Smooth muscle cell (in vitro differentiated cells): Measurements from ENCODE around the gene DENND1C. TPM values are rescaled to one million over a fixed set of nuclear protein-coding genes. Genes with fewer than 3 reads are reported as not detected.

Source experiments
- DNase-seq: peaks from one replicate; lab custom pipeline; 2025; ENCODE audit not compliant: unreplicated experiment; lab: John Stamatoyannopoulos, UW
- H2AFZ ChIP-seq: fragments of 200-600 bp; sonication (generic); 2 replicates; pipeline ENCODE4 v1.6.0; 2016; ENCODE audit warnings: antibody characterized with exemption, low read depth, mild to moderate bottlenecking
- H3F3A ChIP-seq: fragments of 200-600 bp; sonication (generic); 2 replicates; pipeline ENCODE4 v1.6.0; 2017; ENCODE audit warnings: antibody characterized with exemption, low read depth
- H3K27ac ChIP-seq: fragments of 200-600 bp; sonication (generic); 2 replicates; pipeline ENCODE4 v1.5.1; 2016; ENCODE audit warnings: low read depth, mild to moderate bottlenecking
- H3K27me3 ChIP-seq: fragments of 200-600 bp; sonication (generic); 2 replicates; pipeline ENCODE4 v1.6.1; 2016; ENCODE audit warnings: low read depth, mild to moderate bottlenecking
- H3K36me3 ChIP-seq: fragments of 200-600 bp; sonication (generic); 2 replicates; pipeline ENCODE4 v1.5.1; 2016; ENCODE audit warnings: low read depth
- H3K4me1 ChIP-seq: fragments of 200-600 bp; sonication (generic); 2 replicates; pipeline ENCODE4 v1.5.1; 2016; ENCODE audit warnings: low read depth
- H3K4me2 ChIP-seq: fragments of 200-600 bp; sonication (generic); 2 replicates; pipeline ENCODE4 v1.6.0; 2016; ENCODE audit warnings: mild to moderate bottlenecking
- H3K4me3 ChIP-seq: fragments of 200-600 bp; sonication (generic); 2 replicates; pipeline ENCODE4 v1.5.1; 2016; ENCODE audit warnings: mild to moderate bottlenecking
- H3K79me2 ChIP-seq: fragments of 200-600 bp; sonication (generic); 2 replicates; pipeline ENCODE4 v1.6.0; 2016; ENCODE audit warnings: low read depth, mild to moderate bottlenecking
- H3K9ac ChIP-seq: fragments of 200-600 bp; sonication (generic); 2 replicates; pipeline ENCODE4 v1.6.0; 2016; ENCODE audit warnings: low read depth
- H3K9me3 ChIP-seq: fragments of 200-600 bp; sonication (generic); replicated peaks from 2 replicates; pipeline ENCODE4 v1.5.1; 2016; ENCODE audit warnings: low read depth
- H4K20me1 ChIP-seq: fragments of 200-600 bp; sonication (generic); 2 replicates; pipeline ENCODE4 v1.6.0; 2016; ENCODE audit warnings: low read depth
- WGBS: methylation state at CpG from one replicate; pipeline ENCODE4 v1.1.7; 2016; ENCODE audit warnings: low lambda C conversion rate; 5-methylcytosine and 5-hydroxymethylcytosine counted together
- polyA plus RNA-seq: library from polyadenylated mRNA; unstranded; fragments of >200 nt; fragmentation: Nextera tagmentation; extraction: Ambion mirVana; gene quantifications from 2 replicates; pipeline ENCODE4 v1.2.1, GENCODE V29; 2016
- total RNA-seq: library from RNA; depleted of rRNA; stranded (reverse); fragments of >200 nt; gene quantifications from 2 replicates; pipeline ENCODE4 v1.2.3, GENCODE V29; 2014
- TF ChIP-seq, protein P1 (sequence below): fragments of 200-600 bp; sonication (generic); IDR thresholded peaks from 2 replicates; pipeline ENCODE4 v1.5.1; 2017; ENCODE audit warnings: borderline replicate concordance, mild to moderate bottlenecking, antibody characterized with exemption; ENCODE audit not compliant: insufficient read depth, poor library complexity, severe bottlenecking

DENND1C gene
- total and polyA plus RNA-seq, 2 experiments from 2014 or later: 0.67 TPM; not detected in 1

DNA sequence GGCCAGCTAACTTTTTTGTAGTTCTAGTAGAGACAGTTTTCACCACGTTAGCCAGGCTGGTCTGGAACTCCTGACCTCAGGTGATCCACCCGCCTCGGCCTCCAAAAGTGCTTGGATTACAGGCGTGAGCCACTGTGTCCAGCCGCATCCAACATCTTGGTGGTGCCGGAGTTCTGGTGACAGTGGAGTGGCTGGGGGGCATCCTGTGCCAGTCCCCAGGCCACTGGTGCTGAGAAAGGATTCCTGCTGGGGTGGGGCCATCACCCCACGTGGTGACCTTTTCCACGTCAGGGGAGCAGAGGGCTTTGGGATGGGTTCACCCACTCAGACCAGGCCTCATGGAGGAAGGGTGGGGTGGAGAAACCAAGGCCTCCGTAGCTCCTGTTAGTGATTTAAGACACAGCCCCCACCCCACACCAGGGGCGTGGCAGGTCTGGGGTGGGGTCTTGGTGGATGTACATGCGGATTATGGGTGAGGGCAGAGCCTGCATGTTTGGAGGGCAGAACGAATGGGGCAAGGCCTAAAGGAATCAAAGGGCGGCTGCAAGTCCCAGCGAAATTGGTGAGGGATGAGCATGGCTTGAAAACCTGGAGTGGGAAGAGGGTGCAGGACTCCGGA, 33.4 kb upstream of the DENND1C start:
- WGBS: 95% methylated on average over 15 of the region's 15 CpGs
- no peaks in the 10 kb centered on the region for H3K27me3 ChIP-seq
- no peak for DNase-seq

DNA sequence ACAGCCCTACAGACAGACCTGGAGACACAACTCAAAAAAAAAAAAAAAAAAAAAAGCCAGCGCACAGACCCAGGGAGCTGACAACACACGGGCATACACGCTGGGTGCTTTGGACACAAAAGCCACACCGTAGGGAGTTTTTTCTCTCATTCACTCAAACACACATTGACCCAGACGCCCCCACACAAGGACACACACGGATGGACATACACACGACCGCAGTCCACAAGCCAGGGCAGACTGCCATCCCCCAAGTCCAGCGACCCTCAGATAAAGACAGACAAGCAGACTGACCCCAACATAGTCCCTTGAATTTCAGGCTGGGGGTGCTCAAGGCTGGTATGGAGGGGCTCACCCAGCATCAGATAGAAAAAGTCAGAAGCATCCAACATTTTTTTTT, 32.5 kb upstream of the DENND1C start:
- 93% methylated on average over 9 of the region's 9 CpGs for WGBS
- H3K79me2 ChIP-seq: no peaks in the 10 kb centered on the region
- H3K27me3 ChIP-seq: no peaks in the 10 kb centered on the region
- no peak overlapping the region for H3K4me2 ChIP-seq
- no peak overlapping the region for H3K4me3 ChIP-seq
- TF ChIP-seq, protein P1, sequence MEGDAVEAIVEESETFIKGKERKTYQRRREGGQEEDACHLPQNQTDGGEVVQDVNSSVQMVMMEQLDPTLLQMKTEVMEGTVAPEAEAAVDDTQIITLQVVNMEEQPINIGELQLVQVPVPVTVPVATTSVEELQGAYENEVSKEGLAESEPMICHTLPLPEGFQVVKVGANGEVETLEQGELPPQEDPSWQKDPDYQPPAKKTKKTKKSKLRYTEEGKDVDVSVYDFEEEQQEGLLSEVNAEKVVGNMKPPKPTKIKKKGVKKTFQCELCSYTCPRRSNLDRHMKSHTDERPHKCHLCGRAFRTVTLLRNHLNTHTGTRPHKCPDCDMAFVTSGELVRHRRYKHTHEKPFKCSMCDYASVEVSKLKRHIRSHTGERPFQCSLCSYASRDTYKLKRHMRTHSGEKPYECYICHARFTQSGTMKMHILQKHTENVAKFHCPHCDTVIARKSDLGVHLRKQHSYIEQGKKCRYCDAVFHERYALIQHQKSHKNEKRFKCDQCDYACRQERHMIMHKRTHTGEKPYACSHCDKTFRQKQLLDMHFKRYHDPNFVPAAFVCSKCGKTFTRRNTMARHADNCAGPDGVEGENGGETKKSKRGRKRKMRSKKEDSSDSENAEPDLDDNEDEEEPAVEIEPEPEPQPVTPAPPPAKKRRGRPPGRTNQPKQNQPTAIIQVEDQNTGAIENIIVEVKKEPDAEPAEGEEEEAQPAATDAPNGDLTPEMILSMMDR: no peak
- DNase-seq: no peak
- no peaks in the 10 kb centered on the region for H3K4me1 ChIP-seq
- no peaks in the 10 kb centered on the region for H3K36me3 ChIP-seq
- H4K20me1 ChIP-seq: no peaks in the 10 kb centered on the region
- no peaks in the 10 kb centered on the region for H3F3A ChIP-seq
- H3K9me3 ChIP-seq: no peaks in the 10 kb centered on the region
- H2AFZ ChIP-seq: no peak overlapping the region
- H3K9ac ChIP-seq: no peak overlapping the region
- no peak overlapping the region for H3K27ac ChIP-seq

More for the DNA sequence above, 33.4 kb upstream of the DENND1C start:
- TF ChIP-seq, protein P1: no peak
- Histone ChIP-seq H3K9me3 (no peaks in the 10 kb centered on the region), H3K9ac (no peak overlapping the region), H2AFZ (no peak overlapping the region), H3K4me2 (no peak overlapping the region), H3K27ac (no peak overlapping the region), H3K79me2 (no peaks in the 10 kb centered on the region), H3K4me3 (no peak overlapping the region), H3K4me1 (no peaks in the 10 kb centered on the region), H3K36me3 (no peaks in the 10 kb centered on the region), H4K20me1 (no peaks in the 10 kb centered on the region), H3F3A (no peaks in the 10 kb centered on the region)

DNA sequence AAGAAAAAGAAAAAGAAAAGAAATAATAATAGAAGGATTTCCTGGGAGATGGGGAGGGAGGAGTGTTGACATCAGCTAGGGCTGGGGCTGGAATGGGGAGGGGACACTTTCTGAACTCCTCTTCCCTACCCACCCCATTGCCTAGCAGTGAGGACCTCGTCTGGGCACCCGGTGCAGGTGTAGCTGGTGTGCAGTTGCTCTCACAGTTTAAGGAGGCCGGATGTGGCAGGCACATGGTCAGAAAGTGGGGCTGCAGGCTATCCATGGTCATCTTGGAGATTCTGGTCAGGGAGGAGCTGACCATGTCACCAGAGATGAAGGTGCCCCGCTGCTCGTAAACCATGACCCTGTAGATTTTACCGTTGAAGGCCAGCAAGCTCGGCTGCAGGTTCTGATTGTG, 29.0 kb upstream of the DENND1C start:
- H3K4me3 ChIP-seq: no peak overlapping the region
- no peaks in the 10 kb centered on the region for H3K36me3 ChIP-seq
- H2AFZ ChIP-seq: no peak overlapping the region
- no peaks in the 10 kb centered on the region for H3K4me1 ChIP-seq
- H3F3A ChIP-seq: no peaks in the 10 kb centered on the region
- no peak overlapping the region for H3K4me2 ChIP-seq
- H3K27me3 ChIP-seq: no peaks in the 10 kb centered on the region
- no peak for DNase-seq
- no peak overlapping the region for H3K9ac ChIP-seq
- H4K20me1 ChIP-seq: no peaks in the 10 kb centered on the region
- no peaks in the 10 kb centered on the region for H3K9me3 ChIP-seq
- no peak overlapping the region for H3K27ac ChIP-seq
- TF ChIP-seq, protein P1: no peak
- WGBS: 90% methylated on average over 7 of the region's 7 CpGs
- no peaks in the 10 kb centered on the region for H3K79me2 ChIP-seq
